Measurements from ENCODE around the gene DLGAP5. TPM values are rescaled to one million over a fixed set of nuclear protein-coding genes. Genes with fewer than 3 reads are reported as not detected.
A peak's percentile ranks its signal among the peaks of the same experiment; 100 is the strongest.

DLGAP5 gene, protein sequence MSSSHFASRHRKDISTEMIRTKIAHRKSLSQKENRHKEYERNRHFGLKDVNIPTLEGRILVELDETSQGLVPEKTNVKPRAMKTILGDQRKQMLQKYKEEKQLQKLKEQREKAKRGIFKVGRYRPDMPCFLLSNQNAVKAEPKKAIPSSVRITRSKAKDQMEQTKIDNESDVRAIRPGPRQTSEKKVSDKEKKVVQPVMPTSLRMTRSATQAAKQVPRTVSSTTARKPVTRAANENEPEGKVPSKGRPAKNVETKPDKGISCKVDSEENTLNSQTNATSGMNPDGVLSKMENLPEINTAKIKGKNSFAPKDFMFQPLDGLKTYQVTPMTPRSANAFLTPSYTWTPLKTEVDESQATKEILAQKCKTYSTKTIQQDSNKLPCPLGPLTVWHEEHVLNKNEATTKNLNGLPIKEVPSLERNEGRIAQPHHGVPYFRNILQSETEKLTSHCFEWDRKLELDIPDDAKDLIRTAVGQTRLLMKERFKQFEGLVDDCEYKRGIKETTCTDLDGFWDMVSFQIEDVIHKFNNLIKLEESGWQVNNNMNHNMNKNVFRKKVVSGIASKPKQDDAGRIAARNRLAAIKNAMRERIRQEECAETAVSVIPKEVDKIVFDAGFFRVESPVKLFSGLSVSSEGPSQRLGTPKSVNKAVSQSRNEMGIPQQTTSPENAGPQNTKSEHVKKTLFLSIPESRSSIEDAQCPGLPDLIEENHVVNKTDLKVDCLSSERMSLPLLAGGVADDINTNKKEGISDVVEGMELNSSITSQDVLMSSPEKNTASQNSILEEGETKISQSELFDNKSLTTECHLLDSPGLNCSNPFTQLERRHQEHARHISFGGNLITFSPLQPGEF
- total RNA-seq, result 0.27 TPM
- long read RNA-seq, result 0 reads

- DNase-seq (peak; percentile 95), ATAC-seq (ENCODE audit: poor library complexity) (peak; percentile 99)
- intact Hi-C loops (cut with DNase I), result no loop called here
Measured at GRCh38 chr14:55191203-55192053, at the start of gene DLGAP5. Gene DLGAP5 (minus strand): TSS chr14:55191585. CDS start chr14:55189179, 2,406 bp downstream.

DNA sequence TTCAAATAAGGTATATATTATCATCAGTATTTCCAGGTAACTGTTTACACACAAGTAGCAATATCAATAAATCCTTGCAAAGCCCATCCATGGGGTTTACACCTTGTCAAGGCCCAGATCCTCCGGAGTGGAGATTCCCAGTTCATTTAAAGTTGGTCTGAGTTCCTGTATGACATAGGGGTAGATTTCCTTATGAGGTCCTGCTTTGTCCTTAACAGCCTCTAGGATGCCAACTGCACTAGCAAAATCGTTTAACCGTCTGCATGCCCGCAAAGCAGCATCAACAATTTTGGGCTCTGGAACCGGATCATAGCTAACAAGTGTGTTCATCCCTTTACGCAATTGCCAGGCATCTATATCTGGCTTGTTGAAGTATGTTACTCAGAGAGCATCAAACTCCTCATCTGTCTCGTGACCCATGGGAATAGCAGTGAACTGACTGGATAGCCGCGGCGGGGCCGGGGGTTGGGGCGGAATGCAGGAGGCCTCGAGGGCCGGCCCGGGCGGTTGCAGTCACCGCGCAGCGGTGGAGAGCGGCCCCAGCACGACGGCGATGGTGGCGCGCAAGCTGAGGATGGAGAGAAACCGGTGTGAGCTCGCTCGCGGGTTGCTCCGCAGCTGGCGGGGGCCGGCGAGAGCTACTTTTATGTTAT, 49.3 kb upstream of the DLGAP5 start:
- DNase-seq (no peak), ATAC-seq (ENCODE audit: poor library complexity) (peak; percentile 51)
- intact Hi-C loops (cut with DNase I), result no loop called here

DNA sequence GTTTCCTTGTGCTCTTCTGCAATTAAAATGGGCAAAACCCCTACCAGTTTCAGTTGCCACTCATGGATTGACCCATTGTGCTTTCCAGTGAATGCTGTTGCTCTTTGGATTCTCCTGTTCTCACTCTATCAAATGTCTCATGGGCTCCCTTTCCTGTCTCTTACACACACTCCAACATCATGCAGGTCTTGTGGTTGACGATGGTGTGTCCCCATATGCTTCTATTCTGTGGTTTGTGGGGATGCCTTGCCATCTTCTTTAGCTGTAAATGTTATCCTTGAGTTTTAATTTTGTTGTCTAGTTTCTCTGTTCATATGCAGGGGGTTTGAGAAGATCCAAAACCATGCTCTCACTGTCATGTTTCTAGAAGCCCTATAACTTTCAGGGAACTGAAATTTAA, 47.9 kb upstream of the DLGAP5 start:
- no peak for ATAC-seq (ENCODE audit: poor library complexity)
- no peak for DNase-seq
- intact Hi-C loops (cut with DNase I), result no loop called here

GRCh38 chr14:55238019-55238680, 46.8 kb upstream of the DLGAP5 start:
- intact Hi-C loops (cut with DNase I), result no loop called here
- DNase-seq (no peak), ATAC-seq (ENCODE audit: poor library complexity) (no peak)

DNA sequence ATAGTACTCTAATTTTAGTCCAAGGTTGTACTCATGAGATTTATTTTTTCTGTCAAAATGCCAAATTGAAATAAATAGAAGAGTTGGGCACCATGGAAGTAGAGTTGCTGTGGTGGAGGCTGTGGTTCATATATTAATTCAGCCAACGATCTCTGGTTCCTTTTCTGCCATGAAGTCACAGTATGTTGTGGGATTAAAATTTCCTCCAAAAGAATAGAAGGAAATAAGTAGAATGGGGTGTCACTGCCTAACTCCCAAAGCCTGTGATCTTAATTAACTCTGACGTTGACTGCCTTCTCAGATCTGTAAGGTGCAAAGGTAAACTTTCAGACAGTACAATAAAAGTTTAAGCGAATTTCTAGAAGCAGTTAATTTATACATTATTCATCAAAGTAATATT, 42.2 kb upstream of the DLGAP5 start:
- ATAC-seq (ENCODE audit: poor library complexity) (no peak), DNase-seq (no peak)
- intact Hi-C loops (cut with DNase I), result no loop called here

DNA sequence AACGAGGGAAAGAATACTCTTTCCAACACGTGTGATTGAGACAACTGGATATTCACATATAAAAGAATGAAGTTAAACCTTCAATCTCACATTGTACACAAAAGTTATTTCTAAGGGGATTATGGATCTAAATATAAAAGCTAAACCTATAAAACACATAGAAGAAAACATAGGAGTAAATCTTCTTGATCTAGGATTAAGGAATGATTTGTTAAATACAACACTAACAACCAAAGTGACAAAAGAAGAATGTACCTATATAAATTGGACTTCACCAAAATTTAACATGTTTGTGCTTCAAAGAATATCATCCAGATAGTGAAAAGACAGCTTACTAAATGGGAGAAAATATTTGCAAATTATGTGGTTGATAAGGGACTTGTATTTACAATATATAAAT, 36.9 kb upstream of the DLGAP5 start:
- no peak for ATAC-seq (ENCODE audit: poor library complexity)
- intact Hi-C loops (cut with DNase I), result no loop called here
- no peak for DNase-seq

GRCh38 chr14:55223364-55223763, 32.0 kb upstream of the DLGAP5 start:
- intact Hi-C loops (cut with DNase I), result no loop called here
- DNase-seq (no peak), ATAC-seq (ENCODE audit: poor library complexity) (no peak)

DNA sequence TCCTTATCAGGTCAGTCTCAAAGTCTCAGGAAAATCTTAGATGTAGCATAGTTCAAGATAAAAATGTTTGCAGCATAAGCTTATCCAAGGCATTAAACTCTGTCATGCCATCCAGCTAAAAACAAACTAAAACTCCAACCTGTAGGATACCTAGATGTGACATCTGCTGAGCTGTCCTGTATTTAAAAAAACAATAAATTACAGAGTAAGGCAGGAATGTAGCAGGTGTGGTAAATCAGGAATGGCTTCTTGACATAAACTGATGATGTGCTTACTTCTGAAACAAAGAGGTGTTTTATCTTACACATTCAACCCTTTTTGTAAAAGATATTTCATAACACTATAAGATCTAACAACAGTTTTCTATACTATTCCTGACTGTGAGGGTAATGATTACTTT, 30.6 kb upstream of the DLGAP5 start:
- DNase-seq, result no peak
- intact Hi-C loops (cut with DNase I), result no loop called here
- ATAC-seq (ENCODE audit: poor library complexity), result no peak

GRCh38 chr14:55221186-55221585, 29.8 kb upstream of the DLGAP5 start:
- no peak for ATAC-seq (ENCODE audit: poor library complexity)
- intact Hi-C loops (cut with DNase I), result no loop called here

GRCh38 chr14:55220230-55220629, 28.8 kb upstream of the DLGAP5 start:
- intact Hi-C loops (cut with DNase I), result no loop called here
- DNase-seq (no peak), ATAC-seq (ENCODE audit: poor library complexity) (no peak)

More at GRCh38 chr14:55221186-55221585, 29.8 kb upstream of the DLGAP5 start:
- DNase-seq, result no peak

DNA sequence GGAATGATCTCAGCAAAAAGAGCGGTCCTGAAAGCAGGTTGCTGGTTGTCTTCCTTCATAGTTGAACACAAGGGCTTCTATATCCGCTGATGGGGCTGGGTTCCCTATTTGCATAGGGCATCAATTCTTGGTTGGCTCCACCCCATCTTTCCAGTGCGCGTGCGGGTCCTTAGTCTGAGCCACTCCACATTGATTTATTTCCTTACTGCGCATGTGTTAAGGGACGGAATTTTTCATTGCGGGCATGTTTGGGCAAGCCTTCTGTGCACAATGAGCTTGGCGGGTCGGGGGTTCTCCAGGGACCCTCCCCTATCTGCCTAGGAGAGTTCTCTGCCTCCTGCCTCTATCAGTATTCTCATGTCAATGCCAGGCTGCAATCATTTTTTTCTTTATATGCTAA, 21.2 kb upstream of the DLGAP5 start:
- DNase-seq, result no peak
- ATAC-seq (ENCODE audit: poor library complexity), result no peak
- intact Hi-C loops (cut with DNase I), result loop anchor here (10.0 kb wide), 1 partner anchor 212 kb away; no protein-coding TSS in a partner anchor

GRCh38 chr14:55207832-55208231, 16.4 kb upstream of the DLGAP5 start:
- intact Hi-C loops (cut with DNase I), result no loop called here
- DNase-seq, result no peak
- ATAC-seq (ENCODE audit: poor library complexity), result no peak

- intact Hi-C loops (cut with DNase I), result no loop called here
- no peak for DNase-seq
- no peak for ATAC-seq (ENCODE audit: poor library complexity)
Measured at GRCh38 chr14:55206175-55206693, 14.8 kb upstream of the DLGAP5 start.

DNA sequence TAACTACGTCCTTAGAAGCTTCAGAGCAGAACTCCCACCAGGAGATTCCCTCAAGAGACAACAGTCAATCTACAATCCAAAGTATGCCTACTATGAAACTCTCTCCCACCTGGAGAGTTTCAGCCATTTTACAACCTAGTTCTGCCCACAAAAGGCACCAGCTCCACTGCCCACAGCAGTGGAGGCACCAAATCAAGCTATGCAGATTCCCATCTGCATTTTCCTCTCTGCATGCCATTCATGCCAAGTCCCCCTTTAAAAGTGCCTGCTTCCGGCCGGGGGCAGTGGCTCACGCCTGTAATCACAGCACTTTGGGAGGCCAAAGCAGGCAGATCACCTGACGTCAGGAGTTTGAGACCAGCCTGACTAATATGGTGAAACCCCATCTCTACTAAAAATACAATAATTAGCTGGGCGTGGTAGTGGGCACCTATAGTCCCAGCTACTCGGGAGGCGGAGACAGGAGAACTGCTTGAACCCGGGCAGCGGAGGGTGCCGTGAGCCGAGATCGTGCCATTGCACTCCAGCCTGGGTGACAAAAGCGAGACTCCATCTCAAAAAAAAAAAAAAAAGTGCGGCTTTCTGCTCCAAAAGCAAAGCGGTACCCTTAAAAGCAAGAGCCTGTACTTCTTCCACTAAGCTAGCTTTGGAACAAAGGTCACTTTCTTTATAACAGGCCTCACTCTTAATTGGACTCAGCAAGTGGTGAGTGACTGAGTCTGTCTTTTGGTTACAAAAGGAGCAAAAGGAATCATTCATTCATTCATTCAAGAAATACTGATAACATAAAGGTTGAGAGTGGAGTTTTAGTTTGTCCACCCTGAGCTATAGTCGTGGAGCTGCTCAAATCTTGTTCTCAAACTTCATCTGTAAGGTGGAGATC, 10.1 kb upstream of the DLGAP5 start:
- DNase-seq (no peak), ATAC-seq (ENCODE audit: poor library complexity) (no peak)
- intact Hi-C loops (cut with DNase I), result no loop called here

DNA sequence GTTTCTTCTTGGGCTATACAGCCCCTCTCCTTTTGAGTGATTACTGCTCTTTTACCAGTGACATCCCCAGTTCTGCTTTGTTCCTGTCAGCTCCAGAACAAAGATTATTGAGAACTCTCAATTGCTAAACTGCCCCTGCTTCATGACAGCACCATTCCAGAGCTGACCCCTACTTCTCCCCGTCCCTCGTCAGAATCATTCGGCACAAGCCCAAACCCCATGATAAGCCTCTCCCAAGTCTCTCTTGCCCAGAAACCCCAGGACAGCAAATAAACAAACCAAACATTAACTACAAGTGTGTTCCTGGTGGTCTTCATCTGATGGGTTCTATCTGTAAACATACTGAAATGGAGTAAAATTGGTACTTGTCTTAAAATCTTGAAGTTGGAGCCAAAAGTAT, 9.3 kb upstream of the DLGAP5 start:
- intact Hi-C loops (cut with DNase I), result no loop called here
- DNase-seq, result no peak
- ATAC-seq (ENCODE audit: poor library complexity), result no peak

DNA sequence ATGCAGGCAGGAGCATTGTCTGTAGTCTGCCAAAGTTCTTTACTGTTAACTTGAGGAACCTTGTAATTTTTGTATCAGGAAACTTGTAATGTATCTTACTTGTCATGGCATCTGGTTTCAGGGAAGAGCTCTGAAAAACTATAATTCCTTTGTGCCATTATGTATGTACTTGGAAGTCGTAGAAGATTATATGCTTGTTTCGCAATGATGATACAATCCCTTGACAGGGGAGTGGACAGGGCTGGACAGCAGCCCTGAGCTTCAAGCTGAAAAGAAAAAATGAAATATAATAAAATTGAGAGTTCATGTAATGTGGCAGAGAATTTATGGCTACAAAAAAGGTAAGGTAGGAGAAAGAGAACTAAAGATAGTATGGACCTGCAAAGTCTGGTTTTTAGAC, 7.4 kb upstream of the DLGAP5 start:
- ATAC-seq (ENCODE audit: poor library complexity), result no peak
- intact Hi-C loops (cut with DNase I), result no loop called here
- DNase-seq, result no peak
